ENCODE results near the gene KLC3.

DNA sequence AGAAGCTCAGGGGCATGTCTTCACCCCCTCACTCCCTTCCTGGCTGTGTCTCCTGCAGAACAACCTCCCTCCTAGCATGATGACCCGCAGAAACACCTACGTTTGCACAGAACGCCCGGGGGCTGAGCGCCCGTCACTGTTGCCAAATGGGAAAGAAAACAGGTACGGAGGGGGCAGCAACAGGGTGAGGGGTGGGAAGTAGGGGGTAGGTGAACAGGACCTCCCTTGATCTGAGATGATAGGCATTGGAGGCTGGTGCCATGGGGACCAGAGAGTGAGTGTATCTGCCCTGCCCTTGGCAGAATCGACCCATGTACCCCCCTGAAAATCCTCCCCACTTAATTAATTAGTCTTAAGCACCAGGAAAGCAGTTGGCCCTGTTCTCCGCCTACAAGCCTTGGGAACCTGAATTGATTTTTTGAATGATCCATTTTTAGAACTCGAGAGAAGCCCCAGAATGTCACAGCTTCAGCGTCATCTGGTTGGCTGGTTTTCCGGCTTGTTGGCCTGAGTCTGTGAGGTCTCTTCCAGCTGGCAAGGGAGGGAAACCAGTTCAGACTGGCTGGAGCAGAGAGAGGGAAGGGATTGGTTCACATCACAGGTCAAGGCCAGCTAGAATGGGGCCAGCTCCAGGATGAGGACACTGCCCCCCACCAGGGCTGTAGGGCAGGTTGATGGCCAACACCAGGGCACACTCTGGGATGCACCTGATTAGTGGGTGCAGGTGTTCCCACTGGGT is 46.1 kb upstream of the KLC3 start:
- TF ChIP-seq CTCF (IDR thresholded peaks at IDR 0.05) (no peak), POLR2AphosphoS5 (IDR thresholded peaks at IDR 0.05) (peak; percentile 26), POLR2A (IDR thresholded peaks at IDR 0.05) (no peak)
